ENCODE results near the gene TMEM184A.

Gene TMEM184A

DNA sequence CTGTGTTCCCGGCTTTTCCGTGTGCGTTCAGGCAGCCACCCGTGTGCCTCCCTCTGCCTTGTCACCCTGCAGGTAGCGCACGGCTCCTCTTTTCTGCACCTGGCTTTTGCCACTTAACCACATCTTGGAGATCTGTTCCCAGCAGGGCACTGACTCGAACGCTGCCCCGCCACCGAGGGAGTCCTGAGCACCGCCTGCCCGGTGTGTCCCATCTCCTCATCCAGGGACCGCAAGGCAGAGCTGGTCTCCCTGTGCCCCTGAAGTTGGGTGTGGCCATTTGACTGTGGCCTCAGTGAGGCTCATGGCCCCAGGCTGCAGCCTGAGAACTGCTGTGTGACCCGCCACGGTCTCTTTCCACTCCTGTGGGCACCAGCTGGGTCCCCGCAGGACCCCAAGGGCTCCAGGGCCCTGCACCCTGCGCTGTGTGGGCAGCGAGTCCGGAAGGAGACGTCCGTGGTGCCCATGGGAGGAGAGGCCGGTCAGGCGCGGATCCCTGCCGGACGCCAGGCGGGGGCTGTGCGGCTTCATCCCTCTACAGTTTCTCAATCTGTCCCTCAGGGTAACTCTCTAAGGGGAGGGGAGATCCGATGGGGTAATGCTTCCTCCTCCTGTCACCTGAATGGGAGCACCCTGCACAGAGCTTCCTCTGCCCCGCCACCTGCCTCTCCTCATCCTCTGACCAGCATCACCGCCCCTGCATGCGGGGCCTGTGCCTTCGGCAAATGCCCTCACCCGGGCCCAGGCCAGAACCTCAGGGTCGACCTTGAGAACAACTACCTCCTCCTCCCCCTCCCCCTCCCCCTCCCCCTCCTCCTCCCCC, 50.1 kb downstream of the TMEM184A start:
- no peak for DNase-seq (ENCODE audit: low read depth in 1 of 2, low spot score in 1 of 2)

DNA sequence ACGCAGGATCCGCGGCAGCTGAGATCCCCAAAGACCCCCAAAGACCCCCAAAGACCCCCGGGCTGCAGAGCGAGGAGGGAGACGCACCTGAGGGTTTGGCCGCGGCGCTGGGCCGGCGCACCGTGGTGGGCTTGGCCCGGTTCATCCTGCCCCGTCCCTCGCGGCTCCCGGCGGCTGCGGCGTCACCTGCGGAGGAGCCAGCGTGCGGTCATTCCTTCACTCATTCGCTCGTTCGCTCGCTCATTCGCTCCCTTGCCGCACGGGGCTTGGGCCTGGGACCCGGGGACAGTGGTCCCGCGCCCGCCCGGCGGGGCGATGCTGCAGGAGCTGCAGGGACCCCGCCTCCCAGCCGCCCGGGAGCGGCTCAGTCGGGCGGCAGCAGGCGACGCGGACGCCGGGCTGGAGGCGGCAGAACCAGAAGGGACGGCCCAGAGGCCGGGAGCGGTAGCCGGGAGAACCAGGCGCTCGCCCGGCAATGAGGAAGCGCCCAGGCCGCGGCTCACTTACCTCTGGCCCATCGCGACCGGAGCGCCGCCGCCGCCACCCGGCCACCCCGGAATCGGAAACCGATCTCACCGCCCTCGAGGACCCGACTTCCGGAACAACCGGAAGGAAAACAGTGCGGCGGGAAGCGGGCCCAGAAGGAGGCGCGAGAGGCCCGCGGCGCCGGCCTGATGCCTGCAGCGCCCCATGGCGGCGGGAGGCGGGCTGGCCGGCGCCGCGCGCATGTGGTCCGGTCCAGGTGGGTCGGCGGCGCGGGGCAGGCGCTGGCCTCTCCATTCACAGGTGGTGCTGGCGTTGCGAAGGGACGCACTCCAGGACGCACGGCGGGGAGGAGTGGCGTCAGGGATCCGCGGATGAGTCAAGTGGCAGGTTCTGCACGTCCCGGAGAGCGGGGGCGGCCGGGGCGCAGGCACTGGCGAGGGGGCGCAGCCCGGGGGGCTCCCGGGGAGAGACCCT, 51.9 kb downstream of the TMEM184A start, which contains the start of gene INTS1:
Gene INTS1 (minus strand): TSS at position 574 of the 960 bp plus-strand sequence. CDS start 429 bp downstream, at position 145.
- DNase-seq (ENCODE audit: low read depth in 1 of 2, low spot score in 1 of 2), result peak; percentile 83 to 85

DNA sequence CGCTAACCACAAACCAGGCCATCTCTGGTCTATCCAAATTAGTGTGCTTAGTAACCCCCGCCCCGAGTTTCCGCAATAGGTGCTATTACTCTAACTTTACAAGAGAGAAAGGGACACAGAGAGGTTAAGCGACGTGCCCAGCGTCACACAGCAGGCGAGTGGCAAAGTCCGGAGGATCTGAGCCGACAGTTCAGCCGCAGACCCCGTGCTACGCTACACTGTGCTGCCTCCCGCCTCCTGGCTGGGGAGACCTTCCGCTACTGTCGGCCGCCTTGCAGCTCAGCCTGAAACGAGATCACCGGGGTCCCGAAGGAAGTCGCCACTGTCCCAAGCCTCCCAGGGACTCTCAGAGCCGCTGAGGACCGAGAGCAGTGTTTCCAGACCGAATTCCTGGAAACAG, 52.6 kb downstream of the TMEM184A start:
- DNase-seq (ENCODE audit: low read depth in 1 of 2, low spot score in 1 of 2), result no peak

DNA sequence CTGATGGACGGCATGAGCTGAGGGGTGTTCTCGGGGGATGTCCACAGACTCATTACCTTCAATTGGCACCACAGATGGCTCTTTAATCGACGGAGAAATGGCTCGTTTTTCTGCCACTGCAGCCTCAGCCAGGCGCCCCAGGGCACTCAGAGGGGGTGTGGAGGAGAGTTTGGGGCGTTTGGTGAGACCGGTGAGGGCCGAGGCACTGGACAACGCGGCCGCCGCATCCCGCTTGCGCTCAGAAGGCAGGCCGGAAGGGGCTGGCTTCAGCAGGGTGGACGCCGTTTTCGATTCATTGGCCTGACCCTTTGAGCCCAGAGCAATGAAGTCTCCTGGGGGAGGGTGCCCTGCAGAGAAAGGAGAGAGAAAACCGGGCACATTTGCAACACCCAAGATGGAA, 53.2 kb downstream of the TMEM184A start:
- DNase-seq (ENCODE audit: low read depth in 1 of 2, low spot score in 1 of 2), result no peak

DNA sequence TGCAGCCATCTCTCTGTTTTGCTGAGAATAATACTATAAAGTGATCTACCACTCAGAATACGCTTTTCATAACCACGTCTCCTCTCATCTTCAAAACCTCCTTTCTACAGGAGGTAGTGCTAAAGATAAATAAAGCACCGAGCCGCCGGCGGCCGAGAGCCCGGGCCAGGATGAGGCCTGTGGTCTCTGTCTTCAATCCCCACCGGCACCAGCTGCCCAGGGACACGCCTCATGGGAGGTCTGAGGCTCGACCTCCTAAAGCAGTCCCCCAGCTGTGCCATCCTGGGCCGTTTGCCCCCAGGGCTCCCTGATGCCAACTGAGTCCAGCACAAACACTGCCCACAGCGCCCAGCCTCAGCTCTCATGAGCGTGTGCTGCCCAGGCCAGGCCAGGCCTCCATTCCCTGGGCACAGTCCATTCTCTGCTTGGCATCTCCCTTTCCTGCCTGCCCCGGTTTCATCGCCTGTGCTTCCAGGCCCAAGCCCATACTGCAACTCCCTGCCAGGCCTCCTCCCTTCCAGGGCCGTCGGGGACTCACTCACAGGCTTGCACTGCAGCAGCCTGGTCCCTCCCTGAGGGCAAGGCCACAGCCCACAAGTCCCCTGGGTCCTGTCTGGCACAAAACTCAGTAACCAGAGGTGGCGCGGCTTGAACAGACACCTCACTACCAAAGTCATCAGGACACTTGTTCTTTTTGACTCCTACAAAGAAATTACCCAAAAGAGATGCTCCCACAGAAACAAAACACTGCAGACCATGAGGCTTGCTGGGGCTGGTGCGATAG, 54.3 kb downstream of the TMEM184A start:
- no peak for DNase-seq (ENCODE audit: low read depth in 1 of 2, low spot score in 1 of 2)

DNA sequence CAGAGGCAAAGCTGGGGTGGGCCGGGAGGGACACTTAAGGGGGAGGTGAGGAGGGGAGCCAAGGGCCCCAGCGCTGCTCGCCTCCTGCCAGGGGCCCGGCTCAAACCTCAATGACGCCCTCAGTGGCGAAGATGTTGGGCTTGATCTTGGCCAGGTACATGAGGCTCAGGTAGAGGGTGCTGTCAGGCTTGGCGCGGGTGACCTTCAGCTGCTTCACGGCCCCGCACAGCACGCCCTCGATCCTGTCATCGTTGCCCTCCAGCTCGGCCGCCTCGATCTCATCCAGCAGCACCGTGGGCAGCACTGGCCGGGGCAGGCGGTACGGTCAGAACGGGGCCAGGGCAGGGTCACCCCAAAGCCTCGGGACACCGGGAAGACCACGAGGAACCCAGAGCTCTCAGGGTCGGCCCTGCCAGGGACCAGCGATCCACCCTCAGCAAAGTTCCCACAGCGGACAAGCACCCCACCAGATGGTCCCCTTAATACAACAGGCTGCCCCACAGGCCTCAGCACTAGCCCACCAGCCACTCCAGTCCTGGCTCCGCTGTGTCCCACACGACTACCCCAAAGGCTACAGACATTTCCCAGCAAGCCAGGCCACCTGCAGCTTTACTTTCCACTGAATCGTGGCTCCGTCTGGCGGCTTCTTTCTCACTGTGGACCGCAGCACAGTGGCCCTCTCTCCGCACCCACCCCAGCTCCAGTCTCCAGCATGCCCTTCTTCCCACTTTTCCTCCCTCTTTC, 55.8 kb downstream of the TMEM184A start:
- DNase-seq (ENCODE audit: low read depth in 1 of 2, low spot score in 1 of 2), result no peak

DNA sequence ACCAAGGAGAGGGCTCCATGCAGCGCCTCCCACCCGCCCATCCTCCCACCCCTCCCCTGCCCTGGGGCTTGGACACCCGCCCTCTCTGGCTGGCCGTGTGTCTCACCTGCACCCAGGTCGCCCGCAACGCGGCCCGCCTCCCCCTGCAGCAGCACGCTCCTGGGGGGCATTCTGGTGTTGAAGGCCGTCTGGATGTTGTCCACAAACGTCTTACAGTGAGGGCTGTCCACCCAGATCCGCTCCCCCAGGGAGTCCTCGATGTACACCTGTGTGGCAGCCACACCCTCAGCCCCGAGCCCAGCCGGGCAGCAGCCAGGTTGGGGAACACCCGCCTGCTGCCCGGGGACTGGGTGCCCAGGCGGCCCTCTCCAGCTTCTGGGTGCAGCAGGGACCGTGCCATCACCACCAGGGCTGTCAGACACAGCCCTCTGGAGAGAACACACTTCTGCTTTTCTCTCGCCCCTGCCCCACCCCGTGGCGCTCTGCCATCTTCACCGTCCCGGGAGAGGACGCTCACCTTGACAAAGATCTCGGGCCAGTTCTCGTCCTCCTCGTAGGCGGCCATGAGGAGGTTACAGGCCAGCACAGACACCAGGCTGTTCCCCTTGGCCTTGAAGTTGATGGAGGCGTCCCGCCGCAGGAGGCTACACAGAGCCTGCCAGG, 56.5 kb downstream of the TMEM184A start:
- no peak for DNase-seq (ENCODE audit: low read depth in 1 of 2, low spot score in 1 of 2)

DNA sequence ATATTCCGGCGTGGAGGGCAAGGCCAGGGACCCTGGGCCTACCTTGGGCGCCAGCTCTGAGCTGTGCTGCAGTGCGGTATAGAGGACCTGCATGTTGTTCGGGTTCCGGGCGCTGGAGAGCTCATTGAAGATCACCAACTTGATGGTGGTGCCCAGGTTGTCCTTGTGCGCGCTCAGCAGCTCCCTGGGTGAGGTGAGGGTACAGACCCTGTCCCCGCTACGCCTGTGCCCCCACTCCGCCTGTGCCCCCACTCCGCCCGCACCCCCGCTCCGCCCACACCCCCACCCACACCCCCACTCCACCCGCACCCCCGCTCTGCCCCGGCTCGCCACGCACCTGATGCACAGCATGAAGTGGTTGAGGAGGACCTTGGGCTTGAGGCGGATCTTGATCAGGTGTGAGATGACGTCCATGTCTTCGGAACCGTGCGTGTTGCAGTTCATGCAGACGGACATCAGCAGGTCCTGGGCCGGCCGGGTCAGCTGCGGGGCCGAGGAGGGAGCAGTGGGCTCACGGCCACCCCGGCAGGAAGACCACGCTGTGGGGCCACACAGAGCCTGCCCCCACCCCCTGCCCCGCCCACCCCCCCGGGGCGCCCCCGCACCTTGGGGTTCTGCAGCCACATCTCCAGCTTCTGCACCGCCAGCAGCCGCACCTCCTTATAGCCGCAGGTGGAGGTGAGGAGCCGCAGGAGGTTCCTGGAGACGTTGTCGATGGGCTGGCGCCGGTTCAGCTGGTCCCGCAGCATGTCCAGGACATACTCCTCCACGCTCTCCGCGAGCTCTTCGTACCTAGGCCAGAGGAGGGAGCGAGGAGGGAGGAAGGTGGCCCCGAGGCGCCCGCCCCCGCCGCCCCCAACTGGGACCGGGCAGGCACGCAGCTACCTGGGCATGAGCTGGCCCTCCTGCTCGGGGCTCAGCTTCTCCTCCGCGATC, 57.4 kb downstream of the TMEM184A start:
- DNase-seq (ENCODE audit: low read depth in 1 of 2, low spot score in 1 of 2), result no peak

DNA sequence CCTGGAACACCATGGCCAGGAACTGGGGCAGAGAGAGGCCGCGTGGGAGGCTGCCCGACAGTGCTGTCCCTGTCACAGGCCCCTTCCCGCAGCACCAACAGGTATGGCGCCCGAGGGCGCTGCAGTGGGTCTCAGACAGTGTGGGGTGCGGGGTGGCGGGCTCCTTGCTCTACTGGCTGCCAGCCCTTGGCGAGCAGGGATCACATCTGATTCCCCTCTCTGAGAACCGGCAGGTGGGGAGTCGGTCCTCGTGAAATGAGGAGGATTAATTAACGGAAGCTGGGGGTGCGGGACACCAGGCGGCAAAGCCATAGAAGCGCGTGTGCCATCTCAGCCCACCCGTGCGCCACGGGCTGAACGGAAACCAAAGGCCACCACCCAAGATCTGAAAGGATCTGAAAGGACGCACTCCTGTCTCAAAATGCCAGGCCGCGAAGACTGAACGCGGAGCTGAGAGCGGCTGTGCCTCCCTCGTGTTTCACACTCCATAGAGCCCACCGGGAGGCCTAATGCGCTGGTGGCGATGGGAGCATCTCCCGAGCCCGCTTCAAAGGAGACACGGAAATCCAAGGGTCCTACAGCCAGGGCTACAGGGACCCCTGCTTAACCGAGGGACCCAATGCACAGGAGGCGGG, 58.6 kb downstream of the TMEM184A start:
- DNase-seq (ENCODE audit: low read depth in 1 of 2, low spot score in 1 of 2), result no peak

DNA sequence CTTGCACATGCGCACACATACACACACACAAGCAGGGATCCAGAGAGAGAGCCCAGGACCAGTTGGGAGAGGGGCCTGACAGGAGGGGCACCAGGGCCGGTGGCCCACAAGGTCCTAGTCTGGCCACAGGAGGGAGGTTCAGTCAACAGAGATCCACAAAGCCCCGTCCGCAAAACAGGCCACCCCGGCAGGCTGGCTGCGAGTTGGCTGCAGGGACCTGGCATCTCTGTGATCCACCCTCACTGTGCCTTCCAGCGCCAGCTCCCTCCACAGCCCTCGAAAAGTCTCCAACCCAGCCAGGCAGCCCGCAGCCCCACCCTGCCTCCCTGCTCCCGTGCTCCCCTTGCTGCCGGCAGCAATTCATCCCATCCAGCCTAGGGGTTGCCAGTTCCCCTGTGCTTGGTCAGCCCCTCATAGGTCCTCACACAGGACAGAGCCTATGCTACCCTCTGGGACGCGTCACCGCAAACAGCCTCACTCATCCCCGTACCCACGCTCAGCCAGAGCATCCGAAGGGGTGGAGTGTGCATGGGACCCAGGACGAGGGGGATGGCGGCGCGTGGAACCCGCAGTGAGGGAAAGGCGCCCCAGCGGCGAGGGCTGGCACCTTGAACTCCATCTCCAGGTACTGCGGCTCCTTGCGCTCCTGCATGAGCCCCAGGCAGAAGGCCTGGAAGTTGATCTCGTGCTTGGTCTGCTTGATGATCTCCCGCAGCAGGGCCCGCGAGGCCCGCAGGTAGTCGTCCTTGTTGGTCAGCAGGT, 59.3 kb downstream of the TMEM184A start:
- no peak for DNase-seq (ENCODE audit: low read depth in 1 of 2, low spot score in 1 of 2)

DNA sequence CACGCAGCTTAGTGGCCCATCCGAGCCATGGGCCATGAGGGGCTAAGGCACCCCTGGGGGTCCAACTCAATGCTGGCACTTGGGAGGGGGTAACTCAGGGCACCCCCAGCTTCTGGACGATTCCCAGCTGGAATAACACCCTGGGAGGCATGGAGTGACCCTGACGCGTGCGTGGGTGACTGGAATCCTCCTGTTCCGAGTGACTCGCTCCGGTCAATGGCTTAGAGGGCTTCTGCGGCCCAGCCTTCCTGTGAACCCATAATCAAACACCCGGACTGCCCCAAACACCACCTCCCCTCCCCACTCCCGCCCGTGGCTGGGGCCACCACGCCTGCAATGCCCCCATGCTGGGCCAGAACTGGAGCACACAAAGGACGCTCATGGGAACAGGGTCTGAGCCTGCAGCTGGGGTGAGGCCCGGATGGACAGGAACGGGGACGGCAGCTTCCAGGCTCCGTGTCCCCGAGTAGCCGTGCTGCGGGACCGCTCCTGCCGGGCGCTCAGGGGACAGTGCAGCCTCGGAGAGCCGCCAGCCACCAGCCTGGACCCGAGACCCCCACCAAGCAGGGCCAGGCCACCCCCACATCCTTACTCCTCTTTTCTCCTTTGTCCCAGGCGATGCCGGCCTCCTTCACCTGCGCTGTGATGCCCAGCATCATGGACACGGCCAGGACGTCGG, 60.3 kb downstream of the TMEM184A start:
- DNase-seq (ENCODE audit: low read depth in 1 of 2, low spot score in 1 of 2), result no peak

DNA sequence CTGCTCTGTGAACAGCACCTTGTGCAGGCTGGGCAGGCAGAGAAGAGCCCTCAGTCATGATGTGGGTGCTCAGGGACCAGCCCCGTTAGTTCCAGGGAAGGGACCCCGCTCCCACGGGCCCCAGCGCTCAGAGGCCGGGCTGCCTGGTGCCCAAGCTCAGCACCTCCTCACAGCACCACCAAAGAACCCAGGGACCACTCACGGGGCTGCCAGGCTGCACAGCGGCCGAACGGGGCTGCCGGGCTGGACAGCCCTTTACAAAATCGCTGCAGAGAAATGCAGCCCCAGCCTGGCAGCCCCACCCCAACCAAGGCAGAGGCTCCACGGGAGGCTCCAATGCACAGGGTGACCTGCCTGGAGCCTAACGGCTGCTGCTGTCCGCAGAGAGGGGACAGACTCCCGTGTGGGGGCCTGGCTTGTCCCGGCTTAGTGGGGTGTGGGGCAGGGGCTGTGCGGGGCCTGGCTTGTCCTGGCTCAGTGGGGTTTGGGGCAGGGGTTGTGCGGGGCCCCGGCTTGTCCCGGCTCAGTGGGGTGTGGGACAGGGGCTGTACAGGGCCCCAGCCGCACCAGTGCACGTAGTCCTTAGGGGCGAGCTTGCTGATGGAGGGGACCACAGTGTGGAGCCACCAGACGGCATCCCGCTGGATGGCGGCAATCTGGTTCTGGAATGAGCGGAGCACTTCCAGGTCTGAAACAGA, 61.0 kb downstream of the TMEM184A start:
- DNase-seq (ENCODE audit: low read depth in 1 of 2, low spot score in 1 of 2), result no peak

DNA sequence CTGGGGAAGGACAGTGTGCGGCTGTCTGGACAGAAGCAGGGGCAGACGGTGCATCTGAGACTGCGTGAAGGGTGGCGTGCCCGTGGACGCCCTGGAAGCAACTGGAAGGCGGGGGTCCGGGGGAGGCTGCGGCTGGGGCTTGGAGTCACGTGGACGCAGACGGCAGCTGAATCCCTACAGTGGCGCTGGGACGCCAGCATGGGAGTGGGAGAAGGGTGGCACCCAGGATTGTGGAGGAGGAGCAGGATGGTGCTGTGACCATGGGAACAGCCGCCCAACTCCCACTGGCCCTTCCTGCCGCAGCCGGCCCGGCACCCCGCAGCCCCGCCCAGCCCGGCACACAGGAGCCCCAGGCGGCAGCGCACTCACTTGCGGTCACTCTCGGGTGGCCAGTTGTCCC, 61.6 kb downstream of the TMEM184A start:
- DNase-seq (ENCODE audit: low read depth in 1 of 2, low spot score in 1 of 2), result no peak

DNA sequence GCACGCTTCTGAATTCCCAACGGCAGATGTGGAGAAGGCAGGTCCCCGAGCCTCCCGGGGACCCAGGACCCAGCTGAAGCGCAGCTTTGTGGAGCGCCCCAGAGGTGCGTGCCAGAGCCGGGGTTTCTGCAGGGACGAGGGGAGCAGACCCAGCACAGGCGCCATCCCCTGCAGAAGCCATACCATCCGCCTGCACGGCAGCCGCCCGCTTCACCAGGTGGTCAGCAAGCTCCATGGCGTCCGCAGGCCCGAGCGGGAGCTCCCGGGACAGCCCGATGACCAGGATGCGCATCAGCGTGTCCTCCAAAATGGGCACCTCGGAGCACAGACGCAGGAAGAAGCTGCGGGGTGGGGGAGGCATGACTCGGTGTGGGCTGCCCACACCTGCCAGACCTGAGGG, 62.4 kb downstream of the TMEM184A start:
- no peak for DNase-seq (ENCODE audit: low read depth in 1 of 2, low spot score in 1 of 2)

DNA sequence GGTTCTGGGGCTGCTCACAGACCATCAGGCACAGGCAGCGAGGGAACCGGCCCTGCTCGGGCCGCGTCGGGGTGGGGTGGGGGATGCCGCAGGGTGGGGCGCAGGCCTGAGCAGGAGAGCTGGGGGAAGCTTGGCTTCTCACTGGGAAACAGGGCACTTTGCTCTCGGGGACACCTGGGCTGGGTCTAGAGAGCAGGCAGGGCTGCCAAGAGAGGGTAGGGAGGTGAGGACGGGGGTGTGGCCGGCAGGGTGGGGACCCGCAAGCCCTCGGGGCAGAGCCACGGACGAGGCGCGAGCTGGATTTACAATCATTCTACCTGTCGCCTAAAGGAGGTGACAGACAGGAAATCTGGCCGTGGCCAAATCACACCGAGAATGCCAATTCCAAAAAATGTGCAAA, 62.9 kb downstream of the TMEM184A start:
- DNase-seq (ENCODE audit: low read depth in 1 of 2, low spot score in 1 of 2), result no peak

DNA sequence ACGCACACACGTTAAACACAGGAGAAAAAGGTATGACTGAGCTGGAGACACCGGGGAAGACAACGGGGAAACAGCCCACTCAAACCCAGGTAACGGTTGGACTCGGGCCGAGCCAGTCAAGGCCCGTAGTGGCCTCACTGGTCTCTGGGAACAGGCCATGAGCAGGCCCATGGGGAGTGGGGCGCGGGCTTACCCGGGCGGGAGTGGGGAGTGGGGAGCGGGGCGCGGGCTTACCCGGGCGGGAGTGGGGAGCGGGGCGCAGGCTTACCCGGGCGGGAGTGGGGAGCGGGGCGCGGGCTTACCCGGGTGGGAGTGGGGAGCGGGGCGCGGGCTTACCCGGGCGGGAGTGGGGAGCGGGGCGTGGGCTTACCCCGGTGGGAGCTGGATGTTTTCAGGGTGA, 63.4 kb downstream of the TMEM184A start:
- DNase-seq (ENCODE audit: low read depth in 1 of 2, low spot score in 1 of 2), result no peak
